Measurements from ENCODE around the gene CMPK2.

DNA sequence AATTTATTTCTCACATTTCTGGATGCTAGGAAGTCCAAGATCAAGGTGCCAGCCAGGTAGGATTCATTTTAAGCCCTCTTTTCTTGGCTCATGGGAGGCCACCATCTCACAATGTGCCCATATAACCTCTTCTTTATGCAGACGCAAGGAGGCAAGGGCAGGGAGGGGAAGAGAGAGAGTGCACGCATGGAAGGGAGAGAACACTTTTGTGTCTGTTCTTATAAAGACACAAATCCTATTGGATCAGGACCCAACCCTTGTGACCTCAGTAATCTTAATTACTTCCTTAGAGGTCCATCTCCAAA is 32.5 kb downstream of the CMPK2 start:
- TF ChIP-seq, protein P1, sequence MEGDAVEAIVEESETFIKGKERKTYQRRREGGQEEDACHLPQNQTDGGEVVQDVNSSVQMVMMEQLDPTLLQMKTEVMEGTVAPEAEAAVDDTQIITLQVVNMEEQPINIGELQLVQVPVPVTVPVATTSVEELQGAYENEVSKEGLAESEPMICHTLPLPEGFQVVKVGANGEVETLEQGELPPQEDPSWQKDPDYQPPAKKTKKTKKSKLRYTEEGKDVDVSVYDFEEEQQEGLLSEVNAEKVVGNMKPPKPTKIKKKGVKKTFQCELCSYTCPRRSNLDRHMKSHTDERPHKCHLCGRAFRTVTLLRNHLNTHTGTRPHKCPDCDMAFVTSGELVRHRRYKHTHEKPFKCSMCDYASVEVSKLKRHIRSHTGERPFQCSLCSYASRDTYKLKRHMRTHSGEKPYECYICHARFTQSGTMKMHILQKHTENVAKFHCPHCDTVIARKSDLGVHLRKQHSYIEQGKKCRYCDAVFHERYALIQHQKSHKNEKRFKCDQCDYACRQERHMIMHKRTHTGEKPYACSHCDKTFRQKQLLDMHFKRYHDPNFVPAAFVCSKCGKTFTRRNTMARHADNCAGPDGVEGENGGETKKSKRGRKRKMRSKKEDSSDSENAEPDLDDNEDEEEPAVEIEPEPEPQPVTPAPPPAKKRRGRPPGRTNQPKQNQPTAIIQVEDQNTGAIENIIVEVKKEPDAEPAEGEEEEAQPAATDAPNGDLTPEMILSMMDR (IDR thresholded peaks at IDR 0.05; ENCODE audit: low read depth, low read length): no peak
- TF ChIP-seq POLR2A (IDR thresholded peaks at IDR 0.05; ENCODE audit: extremely low read depth, insufficient read length) (no peak), MYC (IDR thresholded peaks at IDR 0.05; ENCODE audit: low read depth, low read length) (no peak)

Data from NB4 (cell line).